Measurements from ENCODE around the gene CDC42EP4. TPM values are rescaled to one million over a fixed set of nuclear protein-coding genes. Genes with fewer than 3 reads are reported as not detected.

CDC42EP4 gene
- total and polyA plus RNA-seq, 9 of the 15 experiments (the other 6 are each of a cell fraction or from before 2014, with no cell fraction given): 0.65 to 20.8 (median 12.3) TPM

DNA sequence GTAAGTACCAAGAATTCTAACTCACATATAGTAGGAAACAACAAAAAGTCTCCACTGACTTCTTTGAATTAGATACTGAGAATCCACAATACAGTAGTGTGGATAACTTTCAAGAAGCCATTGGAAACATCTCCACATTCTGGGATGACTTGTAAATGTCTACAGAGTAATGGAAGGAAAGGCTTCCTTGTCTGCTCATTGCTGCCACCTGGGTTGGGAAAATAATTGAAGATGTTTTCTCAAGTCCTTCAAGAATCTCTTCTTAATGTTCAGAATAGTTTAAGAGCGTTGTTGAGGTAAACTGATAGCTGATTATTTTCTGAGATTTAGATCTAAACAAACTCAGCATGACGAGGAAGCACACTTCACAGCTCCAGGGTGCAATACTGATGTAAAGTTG is 64.1 kb downstream of the CDC42EP4 start:
- no TSS peak for BruUV-seq (replicated peaks)
- in situ Hi-C loops (cut with MboI): no loop called here
- no peak overlapping the region for H3K4me2 ChIP-seq (ENCODE audit: insufficient read depth, low read length)
- H3K27ac ChIP-seq (ENCODE audit: extremely low read depth, low read depth, low read length): no peak overlapping the region
- no peak overlapping the region for H3K4me3 ChIP-seq
- no peak for FAIRE-seq
- H3K9me1 ChIP-seq (ENCODE audit: control insufficient read depth, insufficient read depth, low read length): no peaks in the 10 kb centered on the region
- no peak overlapping the region for H2AFZ ChIP-seq (ENCODE audit: low read depth, low read length)
- intact Hi-C loops (cut with micrococcal nuclease): no loop called here
- ChIA-PET POLR2A (interaction anchor here (0.9 to 1.3 kb wide), 3 partner anchors 11 to 126 kb away, joined by 3 to 4 read pairs (median 3); partner anchors contain the start of gene CPSF4L), CTCF (ENCODE audit: low intra/inter-chr PET ratio) (interaction anchor here (0.7 to 1.9 kb wide), 4 partner anchors 38 to 690 kb away, joined by 3 to 9 read pairs (median 4); no protein-coding TSS in a partner anchor)
- no peaks in the 10 kb centered on the region for H3K9me3 ChIP-seq (replicated peaks; ENCODE audit: control insufficient read depth, insufficient read depth, low read depth, low read length)
- 0 out of 2 replicates have a peak, but pooled peaks cover 3% of the 10 kb centered on the region for H4K20me1 ChIP-seq (replicated peaks; ENCODE audit: control insufficient read depth, insufficient read depth, low read length)
- H3K4me1 ChIP-seq (replicated peaks in 1 of 2; ENCODE audit: control insufficient read depth in 2 of 2, insufficient read depth in 2 of 2, low read length in 2 of 2): no peaks in the 10 kb centered on the region
- no peaks in the 10 kb centered on the region for H3K79me2 ChIP-seq (ENCODE audit: control insufficient read depth, insufficient read depth, low read length)
- 81% methylated on average over 2 of the region's 2 CpGs for WGBS (ENCODE audit: insufficient coverage, low coverage, missing lambda C conversion rate)
- DNase-seq (ENCODE audit: extremely low read depth in 1 of 4, low spot score in 3 of 4): no peak
- H3K9ac ChIP-seq (ENCODE audit: insufficient read depth in 1 of 2, low read depth in 2 of 2, low read length in 2 of 2): no peak overlapping the region
- peaks cover 4 to 9% of the 10 kb centered on the region in 2 experiments; a peak in 3 of 5 replicates for H3K27me3 ChIP-seq (ENCODE audit: control insufficient read depth in 2 of 2, insufficient read depth in 2 of 2, low read length in 2 of 2)
- peaks cover 35% of the 10 kb centered on the region; the same call in 2 of the 3 replicates for H3K36me3 ChIP-seq (ENCODE audit: control insufficient read depth, insufficient read depth, low read length)
- no peak for ATAC-seq
- TF ChIP-seq SMAD1 (IDR thresholded peaks at IDR 0.05; ENCODE audit: low read depth, low read length, partially characterized antibody) (no peak), MIER1 (IDR thresholded peaks at IDR 0.05; ENCODE audit: low read depth) (no peak), TEAD2 (tag; IDR thresholded peaks at IDR 0.05) (no peak), SETDB1 (IDR thresholded peaks at IDR 0.05; ENCODE audit: low read length) (no peak), CTBP1 (IDR thresholded peaks at IDR 0.05; ENCODE audit: borderline replicate concordance) (no peak), RAD21 (CRISPR knock-in tag; conservative IDR thresholded peaks at IDR 0.05 in 1 of 2, IDR thresholded peaks at IDR 0.05 in 1 of 2) (peak; percentile 37 to 53)
- TF ChIP-seq, protein P1, sequence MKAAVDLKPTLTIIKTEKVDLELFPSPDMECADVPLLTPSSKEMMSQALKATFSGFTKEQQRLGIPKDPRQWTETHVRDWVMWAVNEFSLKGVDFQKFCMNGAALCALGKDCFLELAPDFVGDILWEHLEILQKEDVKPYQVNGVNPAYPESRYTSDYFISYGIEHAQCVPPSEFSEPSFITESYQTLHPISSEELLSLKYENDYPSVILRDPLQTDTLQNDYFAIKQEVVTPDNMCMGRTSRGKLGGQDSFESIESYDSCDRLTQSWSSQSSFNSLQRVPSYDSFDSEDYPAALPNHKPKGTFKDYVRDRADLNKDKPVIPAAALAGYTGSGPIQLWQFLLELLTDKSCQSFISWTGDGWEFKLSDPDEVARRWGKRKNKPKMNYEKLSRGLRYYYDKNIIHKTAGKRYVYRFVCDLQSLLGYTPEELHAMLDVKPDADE (conservative IDR thresholded peaks at IDR 0.05; ENCODE audit: control insufficient read depth, low read depth, low read length): no peak
- TF ChIP-seq, protein P2, sequence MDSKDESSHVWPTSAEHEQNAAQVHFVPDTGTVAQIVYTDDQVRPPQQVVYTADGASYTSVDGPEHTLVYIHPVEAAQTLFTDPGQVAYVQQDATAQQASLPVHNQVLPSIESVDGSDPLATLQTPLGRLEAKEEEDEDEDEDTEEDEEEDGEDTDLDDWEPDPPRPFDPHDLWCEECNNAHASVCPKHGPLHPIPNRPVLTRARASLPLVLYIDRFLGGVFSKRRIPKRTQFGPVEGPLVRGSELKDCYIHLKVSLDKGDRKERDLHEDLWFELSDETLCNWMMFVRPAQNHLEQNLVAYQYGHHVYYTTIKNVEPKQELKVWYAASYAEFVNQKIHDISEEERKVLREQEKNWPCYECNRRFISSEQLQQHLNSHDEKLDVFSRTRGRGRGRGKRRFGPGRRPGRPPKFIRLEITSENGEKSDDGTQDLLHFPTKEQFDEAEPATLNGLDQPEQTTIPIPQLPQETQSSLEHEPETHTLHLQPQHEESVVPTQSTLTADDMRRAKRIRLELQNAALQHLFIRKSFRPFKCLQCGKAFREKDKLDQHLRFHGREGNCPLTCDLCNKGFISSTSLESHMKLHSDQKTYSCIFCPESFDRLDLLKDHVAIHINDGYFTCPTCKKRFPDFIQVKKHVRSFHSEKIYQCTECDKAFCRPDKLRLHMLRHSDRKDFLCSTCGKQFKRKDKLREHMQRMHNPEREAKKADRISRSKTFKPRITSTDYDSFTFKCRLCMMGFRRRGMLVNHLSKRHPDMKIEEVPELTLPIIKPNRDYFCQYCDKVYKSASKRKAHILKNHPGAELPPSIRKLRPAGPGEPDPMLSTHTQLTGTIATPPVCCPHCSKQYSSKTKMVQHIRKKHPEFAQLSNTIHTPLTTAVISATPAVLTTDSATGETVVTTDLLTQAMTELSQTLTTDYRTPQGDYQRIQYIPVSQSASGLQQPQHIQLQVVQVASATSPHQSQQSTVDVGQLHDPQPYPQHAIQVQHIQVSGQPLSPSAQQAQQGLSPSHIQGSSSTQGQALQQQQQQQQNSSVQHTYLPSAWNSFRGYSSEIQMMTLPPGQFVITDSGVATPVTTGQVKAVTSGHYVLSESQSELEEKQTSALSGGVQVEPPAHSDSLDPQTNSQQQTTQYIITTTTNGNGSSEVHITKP (IDR thresholded peaks at IDR 0.05; ENCODE audit: partially characterized antibody): no peak
